ENCODE measurements around the gene CREG2. TPM values are rescaled to one million over a fixed set of nuclear protein-coding genes. Genes with fewer than 3 reads are reported as not detected.

The CREG2 gene
- total RNA-seq, 2 experiments from 2014 or later, result not detected

DNA sequence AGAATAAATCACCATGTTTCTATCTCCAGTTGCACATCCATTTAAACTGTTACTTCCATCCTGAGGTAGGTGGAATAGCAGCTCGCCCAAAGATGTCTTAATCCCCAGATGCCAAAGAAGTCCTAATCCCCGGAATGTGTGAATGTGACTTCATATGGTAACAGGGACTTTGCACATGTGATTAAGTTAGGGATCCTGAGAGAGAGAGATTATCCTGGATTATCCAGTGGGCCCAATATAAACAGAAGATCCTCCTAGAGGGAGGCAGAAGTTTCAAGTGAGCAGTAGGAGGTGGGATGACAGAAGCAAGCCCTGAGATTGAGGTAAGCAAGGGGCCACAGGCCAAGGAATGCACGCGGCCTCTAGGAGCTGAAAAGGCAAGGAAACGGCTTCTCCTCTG lies 19.8 kb downstream of the CREG2 start:
- Mint-ChIP-seq H3K4me1 (ENCODE audit: low read depth) (peaks cover 2% of the 10 kb centered on the region), H3K36me3 (ENCODE audit: low read depth) (no peaks in the 10 kb centered on the region), H3K27ac (no peak overlapping the region), H3K9me3 (ENCODE audit: insufficient read depth) (no peaks in the 10 kb centered on the region), H3K27me3 (ENCODE audit: low read depth) (peaks cover 21% of the 10 kb centered on the region), H3K4me3 (no peak overlapping the region)
- ChIA-PET CTCF (interaction anchor here (1.0 to 1.6 kb wide), 2 partner anchors 19 to 26 kb away, joined by 3 to 4 read pairs; no protein-coding TSS in a partner anchor), POLR2A (no interaction called here)
- no peak for DNase-seq
- ATAC-seq, result no peak

- Mint-ChIP-seq H3K36me3 (ENCODE audit: low read depth) (no peaks in the 10 kb centered on the region), H3K27ac (peak overlapping the region; percentile 58), H3K4me1 (ENCODE audit: low read depth) (peaks cover 25% of the 10 kb centered on the region), H3K27me3 (ENCODE audit: low read depth) (peaks cover 21% of the 10 kb centered on the region), H3K9me3 (ENCODE audit: insufficient read depth) (no peaks in the 10 kb centered on the region), H3K4me3 (no peak overlapping the region)
- CTCF ChIA-PET, result no interaction called here
- DNase-seq (no peak), ATAC-seq (no peak)
- POLR2A ChIA-PET, result no interaction called here
Measured at GRCh38 chr2:101364878-101365277, 22.4 kb downstream of the CREG2 start.

DNA sequence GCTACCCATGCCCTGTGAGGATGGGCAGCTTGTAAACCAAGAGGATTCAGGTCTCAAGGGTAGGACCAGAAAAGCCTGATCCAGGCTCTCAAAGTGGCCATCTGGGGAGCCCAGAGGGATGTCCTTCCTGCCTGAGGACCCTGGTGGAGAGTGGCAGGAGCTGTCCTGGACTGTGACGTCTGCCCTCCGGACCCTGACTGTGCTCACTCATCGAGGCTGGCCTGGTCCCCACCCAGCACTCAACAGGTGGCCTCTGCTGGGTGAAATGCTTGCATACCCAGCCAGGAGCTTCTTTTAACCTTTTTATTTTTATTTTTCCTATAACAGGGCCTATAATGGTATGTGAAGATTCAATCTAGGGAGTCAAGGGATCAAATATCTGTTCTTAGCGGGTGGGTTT lies 24.5 kb downstream of the CREG2 start:
- CTCF ChIA-PET, result interaction anchor here (0.8 to 3.3 kb wide), 9 partner anchors 13 to 157 kb away, joined by 3 to 53 read pairs (median 4); partner anchors contain the start of gene CREG2
- Mint-ChIP-seq H3K27ac (no peak overlapping the region), H3K36me3 (ENCODE audit: low read depth) (no peaks in the 10 kb centered on the region), H3K4me3 (no peak overlapping the region), H3K27me3 (ENCODE audit: low read depth) (peaks cover 21% of the 10 kb centered on the region), H3K9me3 (ENCODE audit: insufficient read depth) (no peaks in the 10 kb centered on the region), H3K4me1 (ENCODE audit: low read depth) (peaks cover 27% of the 10 kb centered on the region)
- DNase-seq, result no peak
- POLR2A ChIA-PET, result no interaction called here
- ATAC-seq, result no peak

GRCh38 chr2:101362316-101362715 lies 25.0 kb downstream of the CREG2 start:
- no peak for ATAC-seq
- CTCF ChIA-PET, result interaction anchor here (0.8 to 3.3 kb wide), 10 partner anchors 13 to 157 kb away, joined by 3 to 53 read pairs (median 4); partner anchors contain the start of gene CREG2
- POLR2A ChIA-PET, result interaction anchor here (1.0 kb wide), 1 partner anchor 108 kb away, joined by 3 read pairs; no protein-coding TSS in a partner anchor
- Mint-ChIP-seq H3K4me3 (no peak overlapping the region), H3K9me3 (ENCODE audit: insufficient read depth) (no peaks in the 10 kb centered on the region), H3K27me3 (ENCODE audit: low read depth) (peaks cover 19% of the 10 kb centered on the region), H3K27ac (peak overlapping the region; percentile 81), H3K4me1 (ENCODE audit: low read depth) (peaks cover 27% of the 10 kb centered on the region), H3K36me3 (ENCODE audit: low read depth) (no peaks in the 10 kb centered on the region)
- no peak for DNase-seq

DNA sequence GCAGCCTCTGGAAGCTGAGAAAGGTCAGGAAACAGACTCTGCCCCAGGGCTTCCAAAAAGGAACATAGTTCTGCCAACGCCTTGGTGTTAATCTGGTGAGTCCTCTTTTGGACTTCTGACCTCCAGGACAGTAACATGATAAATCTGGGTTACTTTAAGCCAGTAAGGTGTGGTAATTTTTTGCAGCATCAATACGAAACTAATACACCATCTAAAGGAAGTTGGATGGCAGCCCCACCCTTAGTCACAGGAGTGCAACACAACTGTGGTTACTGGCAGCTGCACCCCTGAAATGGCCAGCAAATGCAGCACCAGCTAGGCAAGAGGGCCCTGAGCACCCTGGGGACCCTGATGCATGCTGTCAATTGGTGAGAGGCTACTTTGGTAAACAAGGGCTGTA lies 25.8 kb downstream of the CREG2 start:
- no peaks in the 10 kb centered on the region for H3K36me3 Mint-ChIP-seq (ENCODE audit: low read depth)
- H3K27me3 Mint-ChIP-seq (ENCODE audit: low read depth), result peaks cover 17% of the 10 kb centered on the region
- H3K4me1 Mint-ChIP-seq (ENCODE audit: low read depth), result peaks cover 27% of the 10 kb centered on the region
- no peaks in the 10 kb centered on the region for H3K9me3 Mint-ChIP-seq (ENCODE audit: insufficient read depth)
- H3K4me3 Mint-ChIP-seq, result no peak overlapping the region
- H3K27ac Mint-ChIP-seq, result peak overlapping the region; percentile 81
- ChIA-PET POLR2A (interaction anchor here (1.0 kb wide), 2 partner anchors 17 to 107 kb away, joined by 3 to 4 read pairs; no protein-coding TSS in a partner anchor), CTCF (interaction anchor here (0.8 to 3.3 kb wide), 8 partner anchors 12 to 156 kb away, joined by 3 to 53 read pairs (median 6); partner anchors contain the start of gene CREG2)
- ATAC-seq (peak; percentile 76), DNase-seq (peak; percentile 55)

DNA sequence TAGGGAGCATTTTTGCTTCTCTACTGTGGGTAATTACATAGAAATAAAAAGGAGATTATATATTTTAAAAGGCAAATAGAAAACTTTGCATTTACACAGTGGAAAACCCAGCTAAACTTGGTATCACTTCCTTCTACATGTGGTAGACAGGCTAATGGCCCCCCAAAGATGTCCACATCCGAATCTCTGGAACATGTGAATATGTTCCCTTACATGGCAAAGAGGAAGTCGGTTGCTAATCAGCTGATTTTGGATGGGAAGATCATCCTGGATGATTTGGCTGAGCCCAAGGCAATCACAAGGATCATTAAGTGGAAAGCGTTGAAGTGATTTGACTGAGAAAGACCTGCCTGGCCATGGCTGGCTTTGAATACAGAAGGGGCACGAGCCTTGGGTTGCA lies 26.2 kb downstream of the CREG2 start:
- Mint-ChIP-seq H3K4me3 (no peak overlapping the region), H3K9me3 (ENCODE audit: insufficient read depth) (no peaks in the 10 kb centered on the region), H3K27ac (peak overlapping the region; percentile 81), H3K36me3 (ENCODE audit: low read depth) (no peaks in the 10 kb centered on the region), H3K27me3 (ENCODE audit: low read depth) (peaks cover 19% of the 10 kb centered on the region), H3K4me1 (ENCODE audit: low read depth) (peaks cover 27% of the 10 kb centered on the region)
- ChIA-PET POLR2A (interaction anchor here (1.0 kb wide), 1 partner anchor 18 kb away, joined by 4 read pairs; no protein-coding TSS in a partner anchor), CTCF (interaction anchor here (0.7 to 3.3 kb wide), 6 partner anchors 11 to 46 kb away, joined by 3 to 53 read pairs (median 6); no protein-coding TSS in a partner anchor)
- no peak for ATAC-seq
- DNase-seq, result no peak

GRCh38 chr2:101360232-101360631 lies 27.1 kb downstream of the CREG2 start:
- H3K4me3 Mint-ChIP-seq, result no peak overlapping the region
- H3K9me3 Mint-ChIP-seq (ENCODE audit: insufficient read depth), result no peaks in the 10 kb centered on the region
- CTCF ChIA-PET, result interaction anchor here (1.2 to 3.3 kb wide), 3 partner anchors 18 to 21 kb away, joined by 4 to 53 read pairs (median 4); no protein-coding TSS in a partner anchor
- H3K4me1 Mint-ChIP-seq (ENCODE audit: low read depth), result peaks cover 27% of the 10 kb centered on the region
- peaks cover 16% of the 10 kb centered on the region for H3K27me3 Mint-ChIP-seq (ENCODE audit: low read depth)
- DNase-seq, result no peak
- no peaks in the 10 kb centered on the region for H3K36me3 Mint-ChIP-seq (ENCODE audit: low read depth)
- no peak for ATAC-seq
- POLR2A ChIA-PET, result no interaction called here
- H3K27ac Mint-ChIP-seq, result no peak overlapping the region

GRCh38 chr2:101359410-101359954 lies 27.8 kb downstream of the CREG2 start:
- Mint-ChIP-seq H3K27me3 (ENCODE audit: low read depth) (peaks cover 11% of the 10 kb centered on the region), H3K36me3 (ENCODE audit: low read depth) (no peaks in the 10 kb centered on the region), H3K4me3 (no peak overlapping the region), H3K9me3 (ENCODE audit: insufficient read depth) (no peaks in the 10 kb centered on the region), H3K27ac (no peak overlapping the region), H3K4me1 (ENCODE audit: low read depth) (peaks cover 27% of the 10 kb centered on the region)
- DNase-seq (no peak), ATAC-seq (no peak)
- POLR2A ChIA-PET, result no interaction called here
- CTCF ChIA-PET, result interaction anchor here (1.2 kb wide), 1 partner anchor 18 kb away, joined by 4 read pairs; no protein-coding TSS in a partner anchor

DNA sequence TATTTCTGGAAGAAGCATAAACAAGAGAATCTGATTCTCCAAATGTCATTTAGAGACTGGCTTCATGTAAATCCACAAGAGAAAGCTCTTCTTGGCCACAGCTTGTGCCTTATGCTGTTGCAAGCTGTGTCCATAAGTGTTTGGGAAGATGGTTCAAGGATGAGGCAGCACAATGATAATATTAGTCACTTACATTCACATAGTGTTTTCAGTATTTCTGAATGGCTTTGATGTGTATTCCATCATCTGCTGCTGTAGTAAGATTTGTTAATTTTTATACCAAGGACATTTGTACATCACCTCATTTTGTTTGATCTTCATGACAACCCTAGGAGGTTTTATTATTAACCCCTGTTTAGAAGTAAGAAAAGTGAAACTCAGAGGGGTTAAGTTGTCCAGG lies 29.9 kb downstream of the CREG2 start:
- ATAC-seq (no peak), DNase-seq (no peak)
- CTCF ChIA-PET, result interaction anchor here (0.9 to 2.5 kb wide), 3 partner anchors 15 to 30 kb away, joined by 3 to 24 read pairs (median 5); partner anchors contain the start of gene CREG2
- H3K27ac Mint-ChIP-seq, result no peak overlapping the region
- POLR2A ChIA-PET, result no interaction called here
- no peak overlapping the region for H3K4me3 Mint-ChIP-seq
- H3K27me3 Mint-ChIP-seq (ENCODE audit: low read depth), result peaks cover 6% of the 10 kb centered on the region
- H3K9me3 Mint-ChIP-seq (ENCODE audit: insufficient read depth), result no peaks in the 10 kb centered on the region
- H3K36me3 Mint-ChIP-seq (ENCODE audit: low read depth), result no peaks in the 10 kb centered on the region
- H3K4me1 Mint-ChIP-seq (ENCODE audit: low read depth), result peaks cover 24% of the 10 kb centered on the region

DNA sequence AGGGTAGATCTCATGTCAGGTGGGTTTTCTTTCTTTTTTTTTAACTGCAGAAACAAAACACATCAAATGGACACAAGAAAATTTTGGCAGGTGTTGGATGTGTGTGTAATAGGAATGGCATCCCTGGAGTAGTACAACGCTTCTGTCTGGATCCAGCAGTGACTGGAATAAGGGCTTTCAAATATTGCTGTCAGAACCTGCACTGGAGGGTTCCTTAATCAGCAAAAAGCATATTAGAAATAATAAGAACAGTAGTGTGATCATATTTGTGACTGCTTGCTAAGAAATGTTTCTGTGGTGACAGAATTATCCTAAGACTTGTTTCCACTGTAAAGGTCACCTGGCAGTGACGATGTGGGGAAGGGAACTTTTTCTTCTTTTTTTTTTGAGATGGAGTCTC lies 30.8 kb downstream of the CREG2 start:
- DNase-seq, result no peak
- H3K27me3 Mint-ChIP-seq (ENCODE audit: low read depth), result peaks cover 6% of the 10 kb centered on the region
- H3K27ac Mint-ChIP-seq, result no peak overlapping the region
- H3K36me3 Mint-ChIP-seq (ENCODE audit: low read depth), result no peaks in the 10 kb centered on the region
- ChIA-PET CTCF (interaction anchor here (2.5 kb wide), 1 partner anchor 14 kb away, joined by 24 read pairs; no protein-coding TSS in a partner anchor), POLR2A (no interaction called here)
- ATAC-seq, result no peak
- no peak overlapping the region for H3K4me3 Mint-ChIP-seq
- no peaks in the 10 kb centered on the region for H3K9me3 Mint-ChIP-seq (ENCODE audit: insufficient read depth)
- H3K4me1 Mint-ChIP-seq (ENCODE audit: low read depth), result peaks cover 15% of the 10 kb centered on the region

- Mint-ChIP-seq H3K27me3 (ENCODE audit: low read depth) (peaks cover 6% of the 10 kb centered on the region), H3K4me3 (no peak overlapping the region), H3K9me3 (ENCODE audit: insufficient read depth) (no peaks in the 10 kb centered on the region), H3K27ac (no peak overlapping the region), H3K36me3 (ENCODE audit: low read depth) (no peaks in the 10 kb centered on the region), H3K4me1 (ENCODE audit: low read depth) (peaks cover 11% of the 10 kb centered on the region)
- ATAC-seq, result no peak
- ChIA-PET CTCF (no interaction called here), POLR2A (no interaction called here)
- no peak for DNase-seq
Measured at GRCh38 chr2:101356055-101356454, 31.2 kb downstream of the CREG2 start.

DNA sequence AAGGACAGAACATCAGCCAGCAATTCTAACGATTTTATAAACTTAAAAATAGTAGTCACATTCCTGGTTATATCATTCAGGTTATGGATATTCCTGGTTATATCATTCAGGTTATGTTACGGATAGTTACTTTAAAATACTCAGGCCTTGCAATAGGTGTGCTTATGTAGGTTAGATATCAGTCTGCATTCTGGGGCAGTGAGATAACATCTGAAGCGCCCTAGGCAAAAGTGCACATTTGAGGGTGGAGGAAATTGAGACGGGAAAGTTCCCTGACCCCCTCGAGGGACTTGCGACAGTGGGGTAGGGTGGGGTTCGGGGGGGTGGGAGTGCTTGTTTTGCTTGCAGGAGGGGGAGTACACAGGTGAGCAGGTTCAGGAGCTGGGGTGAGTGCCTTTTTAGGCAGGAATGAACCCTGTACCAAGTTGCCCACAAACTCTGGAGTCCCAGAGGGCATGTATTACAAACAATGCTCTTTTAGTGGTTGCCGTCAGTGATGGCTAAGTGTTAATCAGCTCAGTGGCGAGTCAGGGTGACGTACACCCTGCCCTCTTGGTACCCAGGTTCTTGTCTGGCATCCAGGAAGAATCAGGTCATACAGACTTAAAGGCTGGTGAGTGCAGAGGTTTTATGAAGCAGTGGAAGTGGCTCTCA lies 31.8 kb downstream of the CREG2 start:
- ATAC-seq (no peak), DNase-seq (no peak)
- Mint-ChIP-seq H3K4me3 (no peak overlapping the region), H3K27me3 (ENCODE audit: low read depth) (peaks cover 6% of the 10 kb centered on the region), H3K36me3 (ENCODE audit: low read depth) (no peaks in the 10 kb centered on the region), H3K4me1 (ENCODE audit: low read depth) (peaks cover 8% of the 10 kb centered on the region), H3K27ac (no peak overlapping the region), H3K9me3 (ENCODE audit: insufficient read depth) (no peaks in the 10 kb centered on the region)
- ChIA-PET POLR2A (no interaction called here), CTCF (interaction anchor here (1.7 kb wide), 1 partner anchor 13 kb away, joined by 7 read pairs; no protein-coding TSS in a partner anchor)
